GM23338 (cell line): ENCODE data around the gene GUCY1A1. TPM values are rescaled to one million over a fixed set of nuclear protein-coding genes. Genes with fewer than 3 reads are reported as not detected.

Experiments used
- ATAC-seq: fragments of 200-7000 bp; cut with Tn5 transposase; 3 replicates; pipeline ENCODE4 v1.9.1; 2020
- DNase-seq: peaks from one replicate; pipeline ENCODE4 v3.0.0-alpha.2; 2015; ENCODE audit warnings: low spot score
- H2AFZ ChIP-seq: fragments of 200-600 bp; sonication (generic); 2 replicates; pipeline ENCODE4 v1.8.0; 2016; ENCODE audit warnings: antibody characterized with exemption, mild to moderate bottlenecking, moderate library complexity
- H3F3A ChIP-seq: fragments of 200-600 bp; sonication (generic); replicated peaks from 2 replicates; pipeline ENCODE4 v1.8.0; 2017; ENCODE audit warnings: antibody characterized with exemption, mixed run types, low read depth
- H3K27ac ChIP-seq: fragments of 200-600 bp; sonication (generic); 2 replicates; pipeline ENCODE4 v1.6.1; 2016; ENCODE audit warnings: low read depth
- H3K27me3 ChIP-seq: fragments of 200-600 bp; sonication (generic); 2 replicates; pipeline ENCODE4 v1.8.0; 2016; ENCODE audit warnings: mild to moderate bottlenecking, mixed run types, moderate library complexity; ENCODE audit not compliant: insufficient read depth
- H3K36me3 ChIP-seq: fragments of 200-600 bp; sonication (generic); 2 replicates; pipeline ENCODE4 v1.8.0; 2016; ENCODE audit warnings: mild to moderate bottlenecking; ENCODE audit not compliant: insufficient read depth
- H3K4me1 ChIP-seq: fragments of 200-600 bp; sonication (generic); 2 replicates; pipeline ENCODE4 v1.8.0; 2016; ENCODE audit warnings: mild to moderate bottlenecking, moderate library complexity; ENCODE audit not compliant: insufficient read depth
- H3K4me2 ChIP-seq: fragments of 200-600 bp; sonication (generic); 2 replicates; pipeline ENCODE4 v1.7.1; 2017; ENCODE audit warnings: mixed run types
- H3K4me3 ChIP-seq: fragments of 200-600 bp; sonication (generic); 2 replicates; pipeline ENCODE4 v1.6.1; 2016; ENCODE audit warnings: mixed run types
- H3K79me2 ChIP-seq: fragments of 200-600 bp; sonication (generic); replicated peaks from 2 replicates; pipeline ENCODE4 v1.8.0; 2017; ENCODE audit warnings: mild to moderate bottlenecking; ENCODE audit not compliant: insufficient read depth
- H3K9me2 ChIP-seq: fragments of 200-600 bp; sonication (generic); 2 replicates; pipeline ENCODE4 v1.8.0; 2017; ENCODE audit not compliant: insufficient read depth
- H4K20me1 ChIP-seq: fragments of 200-600 bp; sonication (generic); replicated peaks from 2 replicates; pipeline ENCODE4 v1.8.0; 2017; ENCODE audit warnings: mild to moderate bottlenecking; ENCODE audit not compliant: insufficient read depth
- H3K27ac Mint-ChIP-seq: 2 replicates; pipeline ENCODE4 v1.8.0; 2020; ENCODE audit warnings: inconsistent platforms, mild to moderate bottlenecking, moderate library complexity, mixed read lengths
- H3K27me3 Mint-ChIP-seq: 3 replicates; pipeline ENCODE4 v1.8.0; 2022; ENCODE audit warnings: low read depth, mild to moderate bottlenecking, moderate library complexity, mixed read lengths, inconsistent platforms; ENCODE audit not compliant: insufficient read depth, poor library complexity
- H3K36me3 Mint-ChIP-seq: 3 replicates; pipeline ENCODE4 v1.8.0; 2021; ENCODE audit warnings: low read depth, mild to moderate bottlenecking, inconsistent platforms, moderate library complexity, mixed read lengths
- H3K4me1 Mint-ChIP-seq: 3 replicates; pipeline ENCODE4 v1.8.0; 2020; ENCODE audit warnings: mild to moderate bottlenecking, inconsistent platforms, mixed read lengths
- H3K4me3 Mint-ChIP-seq: 3 replicates; pipeline ENCODE4 v1.8.0; 2021; ENCODE audit warnings: moderate library complexity, mild to moderate bottlenecking, inconsistent platforms, mixed read lengths
- H3K9me3 Mint-ChIP-seq: 3 replicates; pipeline ENCODE4 v1.8.0; 2020; ENCODE audit warnings: moderate library complexity, mild to moderate bottlenecking, inconsistent platforms, mixed read lengths
- CREB1 ChIP-seq: fragments of 250-450 bp; sonication (Bioruptor Pico); IDR thresholded peaks from 2 replicates; pipeline ENCODE4 v1.5.0; 2020; ENCODE audit warnings: low read depth, mild to moderate bottlenecking, moderate library complexity
- EZH2 ChIP-seq: fragments of 200-600 bp; sonication (generic); IDR thresholded peaks from one replicate; pipeline ENCODE4 v1.8.0; 2017; ENCODE audit warnings: antibody characterized with exemption, mild to moderate bottlenecking, low read depth; ENCODE audit not compliant: unreplicated experiment
- EZH2phosphoT487 ChIP-seq: fragments of 200-600 bp; sonication (generic); IDR thresholded peaks from one replicate; pipeline ENCODE4 v1.8.1; 2018; ENCODE audit warnings: antibody characterized with exemption; ENCODE audit not compliant: unreplicated experiment
- JUNB ChIP-seq: IDR thresholded peaks from one replicate; pipeline ENCODE4 v1.6.1; 2016; ENCODE audit warnings: antibody characterized with exemption; ENCODE audit not compliant: unreplicated experiment
- NANOG ChIP-seq: IDR thresholded peaks from 2 replicates; pipeline ENCODE4 v1.6.1; 2016; ENCODE audit warnings: antibody characterized with exemption, borderline replicate concordance
- POLR2AphosphoS5 ChIP-seq: IDR thresholded peaks from 2 replicates; pipeline ENCODE4 v1.6.1; 2016; ENCODE audit warnings: antibody characterized with exemption, low read depth
- STAT1 ChIP-seq: IDR thresholded peaks from one replicate; pipeline ENCODE4 v1.6.1; 2016; ENCODE audit warnings: antibody characterized with exemption; ENCODE audit not compliant: unreplicated experiment
- ZNF114 ChIP-seq: fragments of 250-450 bp; sonication (Bioruptor Pico); IDR thresholded peaks from 2 replicates; pipeline ENCODE4 v1.5.0; 2020; ENCODE audit warnings: mild to moderate bottlenecking, moderate library complexity
- ZNF331 ChIP-seq: fragments of 250-450 bp; sonication (Bioruptor Pico); IDR thresholded peaks from 2 replicates; pipeline ENCODE4 v1.5.0; 2020; ENCODE audit warnings: low read depth, mild to moderate bottlenecking, moderate library complexity
- polyA plus RNA-seq: library from polyadenylated mRNA; unstranded; fragments of >200 nt; fragmentation: Nextera tagmentation; extraction: Ambion mirVana; gene quantifications from 2 replicates; pipeline ENCODE4 v1.2.1, GENCODE V29; 2016
- total RNA-seq: library from RNA; depleted of rRNA; stranded (reverse); fragments of >200 nt; shearing (Covaris generic); gene quantifications from 2 replicates; pipeline ENCODE4 v1.2.3, GENCODE V29; 2014
- TF ChIP-seq, protein P1 (sequence below): IDR thresholded peaks from one replicate; pipeline ENCODE4 v1.6.1; 2018; ENCODE audit warnings: antibody characterized with exemption; ENCODE audit not compliant: unreplicated experiment
- TF ChIP-seq, protein P2 (sequence below): IDR thresholded peaks from 2 replicates; pipeline ENCODE4 v1.6.1; 2016; ENCODE audit warnings: antibody characterized with exemption
- TF ChIP-seq, protein P3 (sequence below), 2 experiments: fragments of 200-600 bp in 1 of 2; sonication (generic) in 1 of 2; conservative IDR thresholded peaks; 2 replicates each; pipeline versions ENCODE4 v1.5.1 to v1.6.1; 2016 to 2017; ENCODE audit warnings: antibody characterized with exemption in 2 of 2, low read depth in 2 of 2, mild to moderate bottlenecking in 2 of 2, moderate library complexity in 1 of 2

GUCY1A1 gene
- total and polyA plus RNA-seq, 2 experiments from 2014 or later: not detected

DNA sequence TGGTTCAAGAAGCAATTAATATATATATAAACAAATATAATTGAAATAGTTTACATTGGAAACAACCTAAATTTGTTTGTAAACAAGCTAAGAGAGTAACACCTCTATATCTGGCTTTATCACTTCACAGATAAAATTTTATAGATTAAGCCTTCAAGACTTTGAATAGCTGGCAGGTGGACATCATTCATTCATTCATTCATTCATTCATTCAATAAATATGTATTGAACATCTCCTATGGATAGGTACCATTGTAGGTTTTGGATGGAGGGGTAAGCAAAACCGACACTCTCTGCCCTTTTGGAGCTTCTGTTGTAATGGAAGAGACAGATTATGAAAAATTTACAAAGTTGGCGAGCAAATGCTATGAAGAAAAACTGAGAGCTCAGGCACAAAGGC lies 35.2 kb downstream of the GUCY1A1 start (continued):
- TF ChIP-seq, protein P1, sequence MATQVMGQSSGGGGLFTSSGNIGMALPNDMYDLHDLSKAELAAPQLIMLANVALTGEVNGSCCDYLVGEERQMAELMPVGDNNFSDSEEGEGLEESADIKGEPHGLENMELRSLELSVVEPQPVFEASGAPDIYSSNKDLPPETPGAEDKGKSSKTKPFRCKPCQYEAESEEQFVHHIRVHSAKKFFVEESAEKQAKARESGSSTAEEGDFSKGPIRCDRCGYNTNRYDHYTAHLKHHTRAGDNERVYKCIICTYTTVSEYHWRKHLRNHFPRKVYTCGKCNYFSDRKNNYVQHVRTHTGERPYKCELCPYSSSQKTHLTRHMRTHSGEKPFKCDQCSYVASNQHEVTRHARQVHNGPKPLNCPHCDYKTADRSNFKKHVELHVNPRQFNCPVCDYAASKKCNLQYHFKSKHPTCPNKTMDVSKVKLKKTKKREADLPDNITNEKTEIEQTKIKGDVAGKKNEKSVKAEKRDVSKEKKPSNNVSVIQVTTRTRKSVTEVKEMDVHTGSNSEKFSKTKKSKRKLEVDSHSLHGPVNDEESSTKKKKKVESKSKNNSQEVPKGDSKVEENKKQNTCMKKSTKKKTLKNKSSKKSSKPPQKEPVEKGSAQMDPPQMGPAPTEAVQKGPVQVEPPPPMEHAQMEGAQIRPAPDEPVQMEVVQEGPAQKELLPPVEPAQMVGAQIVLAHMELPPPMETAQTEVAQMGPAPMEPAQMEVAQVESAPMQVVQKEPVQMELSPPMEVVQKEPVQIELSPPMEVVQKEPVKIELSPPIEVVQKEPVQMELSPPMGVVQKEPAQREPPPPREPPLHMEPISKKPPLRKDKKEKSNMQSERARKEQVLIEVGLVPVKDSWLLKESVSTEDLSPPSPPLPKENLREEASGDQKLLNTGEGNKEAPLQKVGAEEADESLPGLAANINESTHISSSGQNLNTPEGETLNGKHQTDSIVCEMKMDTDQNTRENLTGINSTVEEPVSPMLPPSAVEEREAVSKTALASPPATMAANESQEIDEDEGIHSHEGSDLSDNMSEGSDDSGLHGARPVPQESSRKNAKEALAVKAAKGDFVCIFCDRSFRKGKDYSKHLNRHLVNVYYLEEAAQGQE: no peak
- TF ChIP-seq, protein P2, sequence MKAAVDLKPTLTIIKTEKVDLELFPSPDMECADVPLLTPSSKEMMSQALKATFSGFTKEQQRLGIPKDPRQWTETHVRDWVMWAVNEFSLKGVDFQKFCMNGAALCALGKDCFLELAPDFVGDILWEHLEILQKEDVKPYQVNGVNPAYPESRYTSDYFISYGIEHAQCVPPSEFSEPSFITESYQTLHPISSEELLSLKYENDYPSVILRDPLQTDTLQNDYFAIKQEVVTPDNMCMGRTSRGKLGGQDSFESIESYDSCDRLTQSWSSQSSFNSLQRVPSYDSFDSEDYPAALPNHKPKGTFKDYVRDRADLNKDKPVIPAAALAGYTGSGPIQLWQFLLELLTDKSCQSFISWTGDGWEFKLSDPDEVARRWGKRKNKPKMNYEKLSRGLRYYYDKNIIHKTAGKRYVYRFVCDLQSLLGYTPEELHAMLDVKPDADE: no peak
- TF ChIP-seq POLR2AphosphoS5 (no peak), EZH2 (no peak), NANOG (no peak), ZNF331 (no peak), JUNB (no peak), ZNF114 (CRISPR knock-in tag) (no peak)
- TF ChIP-seq, protein P3, sequence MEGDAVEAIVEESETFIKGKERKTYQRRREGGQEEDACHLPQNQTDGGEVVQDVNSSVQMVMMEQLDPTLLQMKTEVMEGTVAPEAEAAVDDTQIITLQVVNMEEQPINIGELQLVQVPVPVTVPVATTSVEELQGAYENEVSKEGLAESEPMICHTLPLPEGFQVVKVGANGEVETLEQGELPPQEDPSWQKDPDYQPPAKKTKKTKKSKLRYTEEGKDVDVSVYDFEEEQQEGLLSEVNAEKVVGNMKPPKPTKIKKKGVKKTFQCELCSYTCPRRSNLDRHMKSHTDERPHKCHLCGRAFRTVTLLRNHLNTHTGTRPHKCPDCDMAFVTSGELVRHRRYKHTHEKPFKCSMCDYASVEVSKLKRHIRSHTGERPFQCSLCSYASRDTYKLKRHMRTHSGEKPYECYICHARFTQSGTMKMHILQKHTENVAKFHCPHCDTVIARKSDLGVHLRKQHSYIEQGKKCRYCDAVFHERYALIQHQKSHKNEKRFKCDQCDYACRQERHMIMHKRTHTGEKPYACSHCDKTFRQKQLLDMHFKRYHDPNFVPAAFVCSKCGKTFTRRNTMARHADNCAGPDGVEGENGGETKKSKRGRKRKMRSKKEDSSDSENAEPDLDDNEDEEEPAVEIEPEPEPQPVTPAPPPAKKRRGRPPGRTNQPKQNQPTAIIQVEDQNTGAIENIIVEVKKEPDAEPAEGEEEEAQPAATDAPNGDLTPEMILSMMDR (conservative IDR thresholded peaks at IDR 0.05; ENCODE audit: low read depth in 2 of 2): no peak

DNA sequence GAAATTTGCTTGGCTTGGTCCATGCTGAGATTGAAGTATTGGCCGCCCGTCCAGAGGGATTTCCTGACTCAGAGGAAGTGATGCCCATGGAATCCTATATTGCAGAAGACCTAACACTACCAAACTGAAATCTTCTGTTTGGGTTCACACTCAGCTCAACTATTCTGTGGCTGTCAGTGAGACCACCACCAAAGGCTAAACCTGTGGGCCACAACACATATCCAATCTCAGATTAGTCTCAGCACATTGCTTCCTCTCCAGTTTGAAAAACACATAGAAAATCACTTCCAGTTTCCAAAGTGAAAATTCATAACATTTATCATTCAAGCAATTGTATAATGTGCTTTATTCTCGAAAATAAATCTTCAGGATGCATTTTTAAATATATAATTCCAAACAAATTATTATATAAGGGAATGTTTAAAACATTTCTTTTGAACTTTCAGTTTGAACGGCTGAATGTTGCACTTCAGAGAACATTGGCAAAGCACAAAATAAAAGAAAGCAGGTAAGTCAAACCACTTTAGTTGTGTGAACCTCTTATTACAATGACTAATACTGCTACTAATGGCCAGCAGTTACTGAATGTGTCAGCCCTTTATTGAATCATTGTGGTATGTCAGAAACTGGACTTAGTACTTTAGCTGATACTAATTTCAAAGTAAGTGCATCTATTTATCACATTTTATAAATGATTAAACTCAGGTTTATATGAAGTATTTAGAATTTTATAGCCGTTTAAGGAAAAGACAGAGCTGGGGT lies 37.0 kb downstream of the GUCY1A1 start:
- H3K4me1 Mint-ChIP-seq: peaks cover 8% of the 10 kb centered on the region
- no peaks in the 10 kb centered on the region for H3K27me3 Mint-ChIP-seq
- ATAC-seq: no peak
- TF ChIP-seq NANOG: no peak
- TF ChIP-seq JUNB: no peak
- TF ChIP-seq, protein P2: no peak
- no peak for TF ChIP-seq EZH2
- TF ChIP-seq ZNF331: no peak
- TF ChIP-seq, protein P1: no peak
- TF ChIP-seq, protein P3 (conservative IDR thresholded peaks at IDR 0.05; ENCODE audit: low read depth in 2 of 2): no peak
- no peak for TF ChIP-seq POLR2AphosphoS5
- no peak for TF ChIP-seq STAT1
- no peak for TF ChIP-seq CREB1 (CRISPR knock-in tag)
- no peak for TF ChIP-seq EZH2phosphoT487

More for the DNA sequence above, 37.0 kb downstream of the GUCY1A1 start:
- Mint-ChIP-seq H3K36me3 (no peaks in the 10 kb centered on the region), H3K9me3 (no peaks in the 10 kb centered on the region), H3K4me3 (no peak overlapping the region), H3K27ac (no peak overlapping the region)
- H2AFZ ChIP-seq: no peak overlapping the region
- no peak overlapping the region for H3K4me2 ChIP-seq
- DNase-seq: no peak
- H3K4me3 ChIP-seq: no peak overlapping the region
- no peak overlapping the region for H3K27ac ChIP-seq
- H3K79me2 ChIP-seq: no peaks in the 10 kb centered on the region
- H3K9me2 ChIP-seq: no peaks in the 10 kb centered on the region
- no peaks in the 10 kb centered on the region for H3K27me3 ChIP-seq
- H4K20me1 ChIP-seq: no peaks in the 10 kb centered on the region
- no peaks in the 10 kb centered on the region for H3K36me3 ChIP-seq
- no peaks in the 10 kb centered on the region for H3K4me1 ChIP-seq
- no peaks in the 10 kb centered on the region for H3F3A ChIP-seq
